Esophagus squamous epithelium (tissue), 5 donors: ENCODE data around the gene CEMIP. TPM values are rescaled to one million over a fixed set of nuclear protein-coding genes. Genes with fewer than 3 reads are reported as not detected.

Experiments used
- DNase-seq: peaks from one replicate; lab custom pipeline; 2025; lab: John Stamatoyannopoulos, UW
- H3K27ac ChIP-seq, 4 donors: fragments of 200-600 bp; sonication (generic); one replicate each; pipeline ENCODE4 v1.5.1; 2016 to 2019; ENCODE audit warnings: mild to moderate bottlenecking in 1 of 4
- H3K27me3 ChIP-seq, 4 donors: fragments of 200-600 bp; sonication (generic); 1 replicate in 3 of 4; 2 replicates in 1 of 4; pipeline versions ENCODE4 v1.5.1 to v1.6.0; 2017 to 2021; ENCODE audit warnings: antibody characterized with exemption in 1 of 4
- H3K36me3 ChIP-seq, 3 donors: fragments of 200-600 bp; sonication (generic); one replicate each; pipeline ENCODE4 v1.5.1; 2016 to 2019
- H3K4me1 ChIP-seq, 3 donors: fragments of 200-600 bp; sonication (generic); one replicate each; pipeline ENCODE4 v1.5.1; 2017 to 2019
- H3K4me3 ChIP-seq, 4 donors: fragments of 200-600 bp; sonication (generic); 1 replicate in 3 of 4; 2 replicates in 1 of 4; pipeline ENCODE4 v1.5.1; 2016 to 2019; ENCODE audit warnings: mild to moderate bottlenecking in 2 of 4, moderate library complexity in 1 of 4
- H3K9me3 ChIP-seq, 3 donors: fragments of 200-600 bp; sonication (generic); one replicate each; pipeline ENCODE4 v1.5.1; 2016 to 2019
- CTCF ChIP-seq, 6 experiments: fragments of 450-650 bp in 4 of 6; fragments of 200-600 bp in 2 of 6; sonication (generic) in 2 of 6; IDR thresholded peaks; one replicate each; pipeline ENCODE4 v1.5.1; 2016 to 2019; ENCODE audit warnings: antibody characterized with exemption in 6 of 6, mild to moderate bottlenecking in 4 of 6, moderate library complexity in 4 of 6
- POLR2A ChIP-seq, 4 donors: fragments of 450-650 bp; IDR thresholded peaks; one replicate each; pipeline ENCODE4 v1.6.1; 2017; ENCODE audit warnings: antibody characterized with exemption in 4 of 4, mild to moderate bottlenecking in 4 of 4, moderate library complexity in 3 of 4
- WGBS, 2 donors: methylation state at CpG; one replicate each; pipeline ENCODE4 v1.1.5; 2018; 5-methylcytosine and 5-hydroxymethylcytosine counted together
- intact Hi-C: fragments of 100-400 bp; cut with DNase I; formaldehyde crosslinking; loops from one replicate; pipeline ENCODE4 v1.15.0; 2022
- total RNA-seq, 4 donors: library from RNA; depleted of rRNA; stranded (reverse); fragments of >200 nt; gene quantifications; one replicate each; pipeline ENCODE4 v1.1.0, GENCODE V29; 2016
- donor health status: DM: yes; HTN: yes; CAD: no.

Gene CEMIP
- total RNA-seq, 4 donors from 2014 or later: 2.8 to 13.5 (median 7.6) TPM

GRCh38 chr15:80904998-80905397 is 125.8 kb downstream of the CEMIP start:
- H3K4me3 ChIP-seq: no peak overlapping the region
- no peak overlapping the region for H3K27ac ChIP-seq
- WGBS, 2 donors: 77 to 82% methylated on average over 5 of the region's 5 CpGs
- intact Hi-C loops: no loop called here
- TF ChIP-seq CTCF (IDR thresholded peaks at IDR 0.05): no peak
- no peak for TF ChIP-seq POLR2A (IDR thresholded peaks at IDR 0.05)
- no peaks in the 10 kb centered on the region for H3K9me3 ChIP-seq
- no peaks in the 10 kb centered on the region for H3K27me3 ChIP-seq
- DNase-seq: no peak
- H3K4me1 ChIP-seq: no peaks in the 10 kb centered on the region
- peaks cover 0 to 61% (median 5%) of the 10 kb centered on the region in 3 donors for H3K36me3 ChIP-seq

DNA sequence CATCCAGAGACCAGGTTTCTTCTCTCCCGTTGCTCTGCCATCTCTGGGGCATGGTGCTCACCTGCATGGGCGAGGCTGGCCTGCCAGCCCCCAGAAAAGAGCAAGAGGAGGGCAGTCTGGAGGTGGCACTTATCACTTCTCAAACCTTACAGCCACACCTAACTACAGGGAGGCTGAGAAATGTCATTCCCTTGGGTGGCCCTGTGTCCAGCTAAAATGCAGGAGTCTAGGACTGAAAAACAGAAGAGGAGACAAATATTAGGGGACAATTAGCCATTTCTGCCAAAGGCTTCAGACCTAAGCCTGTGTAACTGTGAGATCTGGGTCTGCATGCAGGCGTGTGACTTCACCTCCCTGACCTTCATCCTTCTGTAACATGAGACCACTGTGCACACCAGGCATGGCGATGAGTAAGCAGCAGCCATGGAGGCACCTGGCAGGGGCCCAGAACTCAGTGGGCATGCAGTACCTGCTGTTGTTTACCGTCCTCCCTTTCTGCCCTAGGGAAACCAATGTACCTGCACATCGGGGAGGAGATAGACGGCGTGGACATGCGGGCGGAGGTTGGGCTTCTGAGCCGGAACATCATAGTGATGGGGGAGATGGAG is 127.1 kb downstream of the CEMIP start:
- no peak overlapping the region for H3K27ac ChIP-seq
- H3K27me3 ChIP-seq: no peaks in the 10 kb centered on the region
- WGBS, 2 donors: 87 to 91% methylated on average over 7 to 10 of the region's 11 CpGs
- intact Hi-C loops: no loop called here
- DNase-seq: no peak
- no peak for TF ChIP-seq POLR2A (IDR thresholded peaks at IDR 0.05)
- TF ChIP-seq CTCF (IDR thresholded peaks at IDR 0.05): no peak
- no peak overlapping the region for H3K4me3 ChIP-seq
- H3K9me3 ChIP-seq: no peaks in the 10 kb centered on the region
- peaks cover 0 to 74% (median 5%) of the 10 kb centered on the region in 3 donors for H3K36me3 ChIP-seq
- no peaks in the 10 kb centered on the region for H3K4me1 ChIP-seq

DNA sequence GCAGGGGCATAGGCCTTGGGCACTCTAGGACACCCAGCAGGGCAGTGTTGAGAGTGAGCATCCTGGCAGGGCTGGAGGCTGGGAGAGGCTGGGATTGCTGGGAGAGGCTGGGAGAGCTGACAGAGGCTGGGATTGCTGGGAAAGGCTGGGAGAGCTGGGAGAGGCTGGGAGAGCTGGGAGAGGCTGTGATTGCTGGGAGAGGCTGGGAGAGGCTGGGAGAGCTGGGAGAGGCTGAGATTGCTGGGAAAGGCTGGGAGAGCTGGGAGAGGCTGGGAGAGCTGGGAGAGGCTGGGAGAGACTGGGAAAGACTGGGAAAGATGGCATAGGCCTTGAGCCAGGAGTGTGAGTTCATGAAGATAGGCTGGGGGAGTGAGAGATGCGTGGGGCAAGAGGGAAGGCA is 132.7 kb downstream of the CEMIP start:
- Histone ChIP-seq H3K27me3 (no peaks in the 10 kb centered on the region), H3K4me1 (no peaks in the 10 kb centered on the region), H3K9me3 (no peaks in the 10 kb centered on the region), H3K27ac (no peak overlapping the region), H3K4me3 (no peak overlapping the region), H3K36me3 (peaks cover 0 to 50% (median 5%) of the 10 kb centered on the region in 3 donors)
- WGBS, 2 donors: 90 to 92% methylated on average over 1 of the region's 1 CpG
- intact Hi-C loops: no loop called here
- TF ChIP-seq CTCF (IDR thresholded peaks at IDR 0.05): no peak
- TF ChIP-seq POLR2A (IDR thresholded peaks at IDR 0.05): no peak
- DNase-seq: no peak

- Histone ChIP-seq H3K4me1 (no peaks in the 10 kb centered on the region), H3K4me3 (no peak overlapping the region), H3K9me3 (no peaks in the 10 kb centered on the region), H3K27me3 (no peaks in the 10 kb centered on the region), H3K36me3 (peaks cover 0 to 42% (median 5%) of the 10 kb centered on the region in 3 donors), H3K27ac (no peak overlapping the region)
- no peak for DNase-seq
- WGBS, 2 donors: 82 to 86% methylated on average over 6 of the region's 6 CpGs
- intact Hi-C loops: no loop called here
- no peak for TF ChIP-seq CTCF (IDR thresholded peaks at IDR 0.05)
- no peak for TF ChIP-seq POLR2A (IDR thresholded peaks at IDR 0.05)
These were observed 133.5 kb downstream of the CEMIP start for GRCh38 chr15:80912673-80913072.

- Histone ChIP-seq H3K27me3 (no peaks in the 10 kb centered on the region), H3K9me3 (no peaks in the 10 kb centered on the region), H3K27ac (no peak overlapping the region), H3K4me3 (no peak overlapping the region), H3K36me3 (peaks cover 0 to 33% (median 4%) of the 10 kb centered on the region in 3 donors), H3K4me1 (no peaks in the 10 kb centered on the region)
- WGBS, 2 donors: 90 to 96% methylated on average over 5 of the region's 5 CpGs
- no peak for DNase-seq
- intact Hi-C loops: no loop called here
- TF ChIP-seq CTCF (IDR thresholded peaks at IDR 0.05) (no peak), POLR2A (IDR thresholded peaks at IDR 0.05) (no peak)
These were observed 134.4 kb downstream of the CEMIP start for GRCh38 chr15:80913541-80913940.
